ENCODE measurements around the gene RAB28. TPM values are rescaled to one million over a fixed set of nuclear protein-coding genes. Genes with fewer than 3 reads are reported as not detected.

Gene RAB28
- polyA plus RNA-seq, 1 of the 3 experiments (the other 2 are of a cell fraction): 10.5 TPM

GRCh38 chr4:13492747-13493146, 8.6 kb upstream of the RAB28 start (continued):
- no peak for TF ChIP-seq GABPA (IDR thresholded peaks at IDR 0.05; ENCODE audit: low read depth)
- TF ChIP-seq GATA2 (CRISPR knock-in tag; IDR thresholded peaks at IDR 0.05): no peak
- TF ChIP-seq RXRA (IDR thresholded peaks at IDR 0.05; ENCODE audit: borderline replicate concordance, low read depth): no peak

- Histone ChIP-seq H3F3A (replicated peaks; ENCODE audit: insufficient read depth) (peaks cover 14% of the 10 kb centered on the region), H3K9me3 (no peaks in the 10 kb centered on the region), H2AFZ (ENCODE audit: low read depth) (peak overlapping the region; percentile 90), H3K9me2 (no peaks in the 10 kb centered on the region), H3K79me2 (ENCODE audit: insufficient read depth) (peaks cover 40% of the 10 kb centered on the region), H3K4me3 (ENCODE audit: low read depth in 2 of 2, low read length in 1 of 2) (peak overlapping the region; percentile 93 to 94), H3K9ac (peak overlapping the region; percentile 96), H4K20me1 (ENCODE audit: insufficient read depth) (peaks cover 12% of the 10 kb centered on the region; the same call in 1 of the 2 replicates), H3K4me1 (ENCODE audit: control insufficient read depth in 1 of 2, insufficient read depth in 2 of 2, low read depth in 1 of 2, low read length in 1 of 2) (peaks cover 7 to 8% of the 10 kb centered on the region in 2 experiments; a peak in 3 of 4 replicates), H3K36me3 (replicated peaks in 1 of 2; ENCODE audit: control insufficient read depth in 1 of 2, insufficient read depth in 2 of 2, low read length in 1 of 2) (no peaks in the 10 kb centered on the region), H3K27me3 (ENCODE audit: insufficient read depth) (no peaks in the 10 kb centered on the region), H3K27ac (ENCODE audit: low read depth in 2 of 2, low read length in 1 of 2) (peak overlapping the region; percentile 93 to 97), H3K4me2 (peak overlapping the region; percentile 94)
- WGBS (ENCODE audit: low lambda C conversion rate): under 1% methylated on average over 23 of the region's 23 CpGs
- no peak for DNase-seq
- ChIA-PET CTCF (no interaction called here), POLR2A (no interaction called here)
- TF ChIP-seq USF2 (IDR thresholded peaks at IDR 0.05; ENCODE audit: borderline replicate concordance, low read depth, low read length) (no peak), SIN3A (IDR thresholded peaks at IDR 0.05; ENCODE audit: borderline replicate concordance, low read depth, low read length) (peak; percentile 64; the same call in 1 of the 2 replicates)
These were observed 645 bp upstream of the RAB28 start for GRCh38 chr4:13484749-13485221.

GRCh38 chr4:13483768-13484121, 395 bp downstream of the RAB28 start:
- H3K4me1 ChIP-seq (ENCODE audit: control insufficient read depth in 1 of 2, insufficient read depth in 2 of 2, low read depth in 1 of 2, low read length in 1 of 2): peaks cover 7 to 8% of the 10 kb centered on the region in 2 experiments; a peak in 3 of 4 replicates
- peak; percentile 40; the same call in 1 of the 2 replicates for TF ChIP-seq SIN3A (IDR thresholded peaks at IDR 0.05; ENCODE audit: borderline replicate concordance, low read depth, low read length)
- peak; percentile 83; the same call in 1 of the 2 replicates for TF ChIP-seq REST (IDR thresholded peaks at IDR 0.05; ENCODE audit: low read depth, low read length)
- peak; percentile 7; the same call in 1 of the 2 replicates for TF ChIP-seq MXI1 (IDR thresholded peaks at IDR 0.05; ENCODE audit: low read depth, low read length)
- no peak for TF ChIP-seq GATA2 (CRISPR knock-in tag; IDR thresholded peaks at IDR 0.05)
- H3K36me3 ChIP-seq (replicated peaks in 1 of 2; ENCODE audit: control insufficient read depth in 1 of 2, insufficient read depth in 2 of 2, low read length in 1 of 2): peaks cover 2 to 6% of the 10 kb centered on the region in 2 experiments
- peak overlapping the region; percentile 93 to 94 for H3K4me3 ChIP-seq (ENCODE audit: low read depth in 2 of 2, low read length in 1 of 2)
- peaks cover 14% of the 10 kb centered on the region for H3F3A ChIP-seq (replicated peaks; ENCODE audit: insufficient read depth)
- ChIA-PET CTCF (interaction anchor here (1.1 to 1.3 kb wide), 2 partner anchors 10 to 64 kb away, joined by 4 read pairs; no protein-coding TSS in a partner anchor), POLR2A (no interaction called here)
- H3K27ac ChIP-seq (ENCODE audit: low read depth in 2 of 2, low read length in 1 of 2): peak overlapping the region; percentile 73 to 93
- H3K9me2 ChIP-seq: no peaks in the 10 kb centered on the region
- peaks cover 12% of the 10 kb centered on the region; the same call in 1 of the 2 replicates for H4K20me1 ChIP-seq (ENCODE audit: insufficient read depth)
- no peaks in the 10 kb centered on the region for H3K9me3 ChIP-seq
- WGBS (ENCODE audit: low lambda C conversion rate): 0% methylated on average over 4 of the region's 30 CpGs
- H3K9ac ChIP-seq: peak overlapping the region; percentile 96
- H3K79me2 ChIP-seq (ENCODE audit: insufficient read depth): peaks cover 49% of the 10 kb centered on the region
- peak; percentile 42 for DNase-seq
- no peaks in the 10 kb centered on the region for H3K27me3 ChIP-seq (ENCODE audit: insufficient read depth)
- peak overlapping the region; percentile 90; the same call in 1 of the 2 replicates for H2AFZ ChIP-seq (ENCODE audit: low read depth)
- peak overlapping the region; percentile 94 for H3K4me2 ChIP-seq

Measured in SK-N-SH (cell line).